ENCODE measurements around the gene PLXNA2.

GRCh38 chr1:208238710-208239472, 5.3 kb downstream of the PLXNA2 start:
- TF ChIP-seq TOX (CRISPR knock-in tag; IDR thresholded peaks at IDR 0.05; ENCODE audit: borderline replicate concordance) = no peak
- no peak for TF ChIP-seq ZFP3 (CRISPR knock-in tag; IDR thresholded peaks at IDR 0.05)
- no peak for TF ChIP-seq CREB5 (CRISPR knock-in tag; IDR thresholded peaks at IDR 0.05; ENCODE audit: low read depth)
- TF ChIP-seq SNAI2 (CRISPR knock-in tag; IDR thresholded peaks at IDR 0.05) = no peak
- TF ChIP-seq ARNTL (CRISPR knock-in tag; IDR thresholded peaks at IDR 0.05; ENCODE audit: borderline replicate concordance, low read depth) = no peak
